Glutamatergic neuron (in vitro differentiated cells): Measurements from ENCODE around the gene PPP2R5D. TPM values are rescaled to one million over a fixed set of nuclear protein-coding genes. Genes with fewer than 3 reads are reported as not detected.
"Not testable (repeated sequence)": the region's sequence is repeated elsewhere in the genome, so short reads cannot be mapped to it uniquely, and the experiment has no call there.

ENCODE experiments used
- DNase-seq: peaks from one replicate; pipeline ENCODE4 v3.0.0; 2022
- H3K27ac Mint-ChIP-seq: one replicate; pipeline ENCODE4 v1.8.0; 2020; ENCODE audit warnings: mild to moderate bottlenecking, mixed read lengths, inconsistent platforms; ENCODE audit not compliant: unreplicated experiment
- H3K27me3 Mint-ChIP-seq: one replicate; pipeline ENCODE4 v1.8.0; 2020; ENCODE audit warnings: mild to moderate bottlenecking, moderate library complexity, mixed read lengths, inconsistent platforms; ENCODE audit not compliant: unreplicated experiment
- H3K36me3 Mint-ChIP-seq: one replicate; pipeline ENCODE4 v1.8.0; 2020; ENCODE audit warnings: mild to moderate bottlenecking, mixed read lengths, inconsistent platforms; ENCODE audit not compliant: unreplicated experiment
- H3K4me1 Mint-ChIP-seq: one replicate; pipeline ENCODE4 v1.8.0; 2020; ENCODE audit warnings: mild to moderate bottlenecking, low read depth, mixed read lengths, inconsistent platforms; ENCODE audit not compliant: unreplicated experiment
- H3K4me3 Mint-ChIP-seq: one replicate; pipeline ENCODE4 v1.8.0; 2020; ENCODE audit warnings: mild to moderate bottlenecking, mixed read lengths, inconsistent platforms; ENCODE audit not compliant: unreplicated experiment
- H3K9me3 Mint-ChIP-seq: one replicate; pipeline ENCODE4 v1.8.0; 2020; ENCODE audit warnings: mild to moderate bottlenecking, moderate library complexity, mixed read lengths, inconsistent platforms; ENCODE audit not compliant: unreplicated experiment
- total RNA-seq: library from RNA; stranded (reverse); fragmentation: NEBNext Ultra II Directional; extraction: Animal tissue kit (Norgen Biotek cat#: 25700); gene quantifications from one replicate; pipeline ENCODE4 v1.2.1, GENCODE V29; 2021; ENCODE audit not compliant: unreplicated experiment
- TF ChIP-seq, protein P1 (sequence below): fragments of 200-600 bp; sonication (generic); IDR thresholded peaks from one replicate; pipeline ENCODE4 v1.5.0; 2021; ENCODE audit not compliant: partially characterized antibody, unreplicated experiment

PPP2R5D gene
- total RNA-seq, 1 donor from 2014 or later = 59.1 TPM

DNA sequence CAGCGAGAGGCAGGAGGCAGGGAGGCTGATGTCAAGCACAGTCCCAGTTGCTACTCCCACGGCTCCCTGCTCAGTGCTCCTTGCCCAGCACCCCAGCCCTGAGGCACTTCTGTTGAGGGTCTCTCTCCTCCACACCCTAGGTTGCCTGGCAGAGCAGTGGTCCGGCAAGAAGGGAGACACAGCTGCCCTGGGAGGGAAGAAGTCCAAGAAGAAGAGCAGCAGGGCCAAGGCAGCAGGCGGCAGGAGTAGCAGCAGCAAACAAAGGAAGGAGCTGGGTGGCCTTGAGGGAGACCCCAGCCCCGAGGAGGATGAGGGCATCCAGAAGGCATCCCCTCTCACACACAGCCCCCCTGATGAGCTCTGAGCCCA, 46.0 kb upstream of the PPP2R5D start:
- Mint-ChIP-seq H3K4me3 (no peak overlapping the region), H3K4me1 (peaks cover 11% of the 10 kb centered on the region), H3K36me3 (peaks cover 4% of the 10 kb centered on the region), H3K27me3 (peaks cover 4% of the 10 kb centered on the region), H3K27ac (no peak overlapping the region), H3K9me3 (no peaks in the 10 kb centered on the region)
- no peak for DNase-seq
- TF ChIP-seq, protein P1, sequence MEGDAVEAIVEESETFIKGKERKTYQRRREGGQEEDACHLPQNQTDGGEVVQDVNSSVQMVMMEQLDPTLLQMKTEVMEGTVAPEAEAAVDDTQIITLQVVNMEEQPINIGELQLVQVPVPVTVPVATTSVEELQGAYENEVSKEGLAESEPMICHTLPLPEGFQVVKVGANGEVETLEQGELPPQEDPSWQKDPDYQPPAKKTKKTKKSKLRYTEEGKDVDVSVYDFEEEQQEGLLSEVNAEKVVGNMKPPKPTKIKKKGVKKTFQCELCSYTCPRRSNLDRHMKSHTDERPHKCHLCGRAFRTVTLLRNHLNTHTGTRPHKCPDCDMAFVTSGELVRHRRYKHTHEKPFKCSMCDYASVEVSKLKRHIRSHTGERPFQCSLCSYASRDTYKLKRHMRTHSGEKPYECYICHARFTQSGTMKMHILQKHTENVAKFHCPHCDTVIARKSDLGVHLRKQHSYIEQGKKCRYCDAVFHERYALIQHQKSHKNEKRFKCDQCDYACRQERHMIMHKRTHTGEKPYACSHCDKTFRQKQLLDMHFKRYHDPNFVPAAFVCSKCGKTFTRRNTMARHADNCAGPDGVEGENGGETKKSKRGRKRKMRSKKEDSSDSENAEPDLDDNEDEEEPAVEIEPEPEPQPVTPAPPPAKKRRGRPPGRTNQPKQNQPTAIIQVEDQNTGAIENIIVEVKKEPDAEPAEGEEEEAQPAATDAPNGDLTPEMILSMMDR = no peak

DNA sequence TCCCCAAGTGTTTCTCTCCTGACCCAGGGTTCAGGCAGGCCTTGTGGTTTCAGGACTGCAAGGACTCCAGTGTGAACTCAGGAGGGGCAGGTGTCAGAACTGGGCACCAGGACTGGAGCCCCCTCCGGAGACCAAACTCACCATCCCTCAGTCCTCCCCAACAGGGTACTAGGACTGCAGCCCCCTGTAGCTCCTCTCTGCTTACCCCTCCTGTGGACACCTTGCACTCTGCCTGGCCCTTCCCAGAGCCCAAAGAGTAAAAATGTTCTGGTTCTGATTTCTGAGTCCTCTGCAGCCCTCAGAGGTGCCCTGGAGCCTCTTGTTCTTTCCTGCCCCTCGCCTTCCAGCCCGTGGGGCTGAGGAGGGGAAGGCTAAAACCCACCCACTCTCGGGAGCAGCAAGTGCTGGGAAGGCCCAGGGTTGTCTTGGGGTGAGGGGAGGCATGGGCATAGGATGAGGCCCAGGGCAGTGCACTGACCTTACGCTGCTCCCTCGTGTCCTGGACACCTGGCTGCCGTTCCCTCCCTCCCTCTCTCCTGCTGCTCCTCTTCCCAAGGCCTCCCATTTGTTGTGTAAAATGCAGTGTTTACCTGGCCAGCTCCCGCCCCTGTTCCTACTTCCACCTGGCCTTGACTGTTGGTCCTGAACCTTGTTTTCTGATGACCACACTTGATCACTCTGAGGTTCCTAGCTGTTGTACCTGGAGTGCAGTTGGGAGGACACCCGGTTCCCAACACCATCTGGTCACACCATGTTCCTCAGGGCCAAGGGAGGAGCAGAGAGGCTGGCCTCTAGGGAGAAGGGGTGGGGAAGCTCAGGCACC, 45.2 kb upstream of the PPP2R5D start:
- TF ChIP-seq, protein P1 = no peak
- DNase-seq = no peak
- H3K4me3 Mint-ChIP-seq = no peak overlapping the region
- peaks cover 10% of the 10 kb centered on the region for H3K4me1 Mint-ChIP-seq
- peaks cover 4% of the 10 kb centered on the region for H3K27me3 Mint-ChIP-seq
- peaks cover 4% of the 10 kb centered on the region for H3K36me3 Mint-ChIP-seq
- H3K27ac Mint-ChIP-seq = no peak overlapping the region
- no peaks in the 10 kb centered on the region for H3K9me3 Mint-ChIP-seq

DNA sequence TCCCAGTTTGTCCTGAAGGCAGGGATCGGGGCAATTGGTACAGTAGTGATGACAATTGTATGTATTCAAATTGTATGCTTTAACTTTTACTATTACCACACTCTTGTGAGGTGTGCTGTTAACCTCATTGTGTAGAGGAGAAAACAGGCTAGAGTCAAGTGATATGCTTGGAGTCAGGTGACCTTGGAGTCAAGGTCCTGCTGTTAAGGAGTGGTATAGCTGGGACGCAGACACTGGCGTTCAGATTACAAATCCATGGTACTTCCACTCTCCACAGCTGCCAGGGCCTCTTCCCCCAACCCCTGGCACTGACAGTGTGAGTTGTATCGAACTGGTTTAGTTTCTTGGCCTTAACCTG, 44.6 kb upstream of the PPP2R5D start:
- Mint-ChIP-seq H3K36me3 (peaks cover 4% of the 10 kb centered on the region), H3K4me1 (peaks cover 10% of the 10 kb centered on the region), H3K9me3 (no peaks in the 10 kb centered on the region), H3K4me3 (no peak overlapping the region), H3K27ac (no peak overlapping the region), H3K27me3 (peaks cover 4% of the 10 kb centered on the region)
- DNase-seq = no peak
- TF ChIP-seq, protein P1 = no peak

DNA sequence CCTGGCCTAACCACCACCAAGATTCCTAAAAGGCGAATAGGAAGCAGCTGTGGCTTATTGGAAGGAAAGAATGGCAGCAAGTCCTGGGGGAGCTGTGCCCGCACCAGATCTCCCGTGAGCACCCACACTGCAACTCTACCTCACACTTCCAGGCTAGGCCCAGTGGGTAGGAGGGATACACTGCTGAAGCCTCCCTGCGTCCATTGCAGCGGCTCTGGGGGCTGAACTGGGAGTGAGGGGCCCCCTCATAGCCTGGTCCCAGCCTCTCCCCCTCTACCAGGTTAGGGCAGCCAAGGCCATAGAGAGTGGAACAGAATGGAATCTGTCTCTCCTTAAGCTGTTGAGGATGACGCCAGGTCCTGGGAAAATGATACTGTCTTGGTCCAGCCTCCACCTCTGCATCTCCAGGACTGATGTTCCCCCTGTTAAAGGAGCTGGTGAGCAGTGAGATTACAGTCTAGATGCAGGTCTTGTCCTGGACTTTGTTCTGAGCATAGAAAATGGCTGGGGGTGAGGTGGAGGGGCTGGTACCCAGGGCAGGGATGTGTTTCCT, 43.8 kb upstream of the PPP2R5D start:
- H3K27ac Mint-ChIP-seq = no peak overlapping the region

DNA sequence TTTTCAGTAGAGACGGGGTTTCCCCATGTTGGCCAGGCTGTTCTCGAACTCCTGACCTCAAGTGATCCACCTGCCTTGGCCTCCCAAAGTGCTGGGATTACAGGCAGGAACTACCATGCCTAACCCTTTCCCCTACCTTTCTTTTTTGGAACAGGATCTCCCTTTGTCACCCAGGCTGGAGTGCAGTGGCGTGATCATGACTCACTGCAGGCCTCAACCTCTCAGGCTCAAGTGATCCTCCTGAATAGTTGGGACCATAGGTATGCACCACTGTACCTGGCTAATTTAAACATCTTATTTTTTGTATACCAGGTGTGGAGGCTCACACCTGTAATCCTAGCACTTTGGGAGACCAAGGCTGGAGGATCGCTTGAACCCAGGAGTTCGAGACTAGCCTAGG, 43.0 kb upstream of the PPP2R5D start:
- H3K36me3 Mint-ChIP-seq = not testable (repeated sequence)

More for the DNA sequence above, 43.8 kb upstream of the PPP2R5D start:
- peaks cover 4% of the 10 kb centered on the region for H3K27me3 Mint-ChIP-seq
- TF ChIP-seq, protein P1 = no peak
- no peak for DNase-seq
- no peaks in the 10 kb centered on the region for H3K9me3 Mint-ChIP-seq
- H3K4me1 Mint-ChIP-seq = peaks cover 10% of the 10 kb centered on the region
- no peak overlapping the region for H3K4me3 Mint-ChIP-seq
- H3K36me3 Mint-ChIP-seq = peaks cover 4% of the 10 kb centered on the region

More for the DNA sequence above, 43.0 kb upstream of the PPP2R5D start:
- H3K27ac Mint-ChIP-seq, H3K27me3 Mint-ChIP-seq, DNase-seq, H3K4me3 Mint-ChIP-seq, H3K9me3 Mint-ChIP-seq: not testable (repeated sequence)
- peaks cover 10% of the 10 kb centered on the region for H3K4me1 Mint-ChIP-seq
